NK-92 (cell line): ENCODE measurements around the gene STK4.
"Not testable (repeated sequence)": the region's sequence is repeated elsewhere in the genome, so short reads cannot be mapped to it uniquely, and the experiment has no call there.

Experiments
- DNase-seq: peaks from one replicate; lab custom pipeline; 2025; ENCODE audit not compliant: unreplicated experiment; lab: John Stamatoyannopoulos, UW

The STK4 gene

DNA sequence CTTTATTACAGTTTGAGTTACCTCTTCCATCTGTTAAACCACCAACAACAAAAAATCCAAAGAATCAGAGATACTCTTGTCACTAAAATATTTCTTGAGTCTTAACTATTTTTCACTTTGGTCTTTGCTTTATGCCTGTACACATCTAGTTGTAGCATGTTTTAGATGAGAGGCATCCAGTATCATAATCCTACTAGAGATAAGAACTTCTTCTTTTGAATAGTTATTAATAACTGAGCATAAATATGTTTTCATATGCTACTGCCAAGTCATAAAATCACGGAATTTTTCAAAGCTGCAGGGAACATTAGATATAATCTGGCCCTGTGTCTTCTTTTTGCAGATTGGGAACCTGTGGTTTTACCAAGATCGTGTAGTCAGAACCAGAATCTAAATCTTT is 55.3 kb downstream of the STK4 start:
- no peak for DNase-seq

GRCh38 chr20:45023140-45023539 is 56.8 kb downstream of the STK4 start:
- DNase-seq, result not testable (repeated sequence)

- DNase-seq, result no peak
Measured at GRCh38 chr20:45028424-45029136, 62.3 kb downstream of the STK4 start.

GRCh38 chr20:45029884-45030283 is 63.6 kb downstream of the STK4 start:
- no peak for DNase-seq

- DNase-seq, result no peak
Measured at GRCh38 chr20:45032276-45032675, 66.0 kb downstream of the STK4 start.

GRCh38 chr20:45032781-45033180 is 66.5 kb downstream of the STK4 start:
- no peak for DNase-seq

DNA sequence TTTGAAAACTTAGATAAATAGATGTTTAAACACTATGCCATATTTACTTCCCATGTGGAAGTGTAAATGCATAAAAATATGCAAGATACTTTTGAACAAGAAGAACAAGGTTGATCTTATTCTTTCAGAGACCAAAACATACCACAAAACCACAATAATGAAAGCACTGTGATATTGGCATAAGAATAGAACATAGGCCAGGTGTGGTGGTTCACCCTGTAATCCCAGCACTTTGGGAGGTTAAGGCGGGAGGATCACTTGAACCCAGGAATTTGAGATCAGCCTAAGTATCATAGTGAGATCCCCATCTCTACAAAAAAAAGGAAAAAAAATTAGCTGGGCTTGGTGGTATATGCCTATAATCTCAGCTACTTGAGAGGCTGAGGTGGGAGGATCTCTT is 68.1 kb downstream of the STK4 start:
- DNase-seq, result no peak

GRCh38 chr20:45036044-45036755 is 69.9 kb downstream of the STK4 start:
- DNase-seq, result no peak

GRCh38 chr20:45037050-45037449 is 70.7 kb downstream of the STK4 start:
- no peak for DNase-seq

GRCh38 chr20:45037635-45038034 is 71.3 kb downstream of the STK4 start:
- DNase-seq, result no peak

- no peak for DNase-seq
Measured at GRCh38 chr20:45038745-45039474, 72.6 kb downstream of the STK4 start.

DNA sequence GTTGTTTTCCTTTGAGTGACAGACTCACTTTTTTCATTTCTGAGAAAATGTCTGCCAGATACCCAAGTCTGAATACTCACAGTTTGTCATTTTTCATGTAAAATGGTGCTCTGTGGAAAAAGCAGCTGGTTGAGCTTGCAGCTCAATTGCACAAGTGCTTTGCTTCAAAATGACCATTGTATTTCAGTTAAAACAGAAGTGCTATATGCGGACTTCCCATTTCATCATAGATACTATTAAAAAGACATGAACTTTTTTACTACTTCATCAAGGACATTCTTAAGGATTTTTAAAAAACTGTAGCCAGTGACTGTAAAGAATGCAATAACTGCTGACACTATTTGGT is 73.1 kb downstream of the STK4 start:
- DNase-seq, result no peak

DNA sequence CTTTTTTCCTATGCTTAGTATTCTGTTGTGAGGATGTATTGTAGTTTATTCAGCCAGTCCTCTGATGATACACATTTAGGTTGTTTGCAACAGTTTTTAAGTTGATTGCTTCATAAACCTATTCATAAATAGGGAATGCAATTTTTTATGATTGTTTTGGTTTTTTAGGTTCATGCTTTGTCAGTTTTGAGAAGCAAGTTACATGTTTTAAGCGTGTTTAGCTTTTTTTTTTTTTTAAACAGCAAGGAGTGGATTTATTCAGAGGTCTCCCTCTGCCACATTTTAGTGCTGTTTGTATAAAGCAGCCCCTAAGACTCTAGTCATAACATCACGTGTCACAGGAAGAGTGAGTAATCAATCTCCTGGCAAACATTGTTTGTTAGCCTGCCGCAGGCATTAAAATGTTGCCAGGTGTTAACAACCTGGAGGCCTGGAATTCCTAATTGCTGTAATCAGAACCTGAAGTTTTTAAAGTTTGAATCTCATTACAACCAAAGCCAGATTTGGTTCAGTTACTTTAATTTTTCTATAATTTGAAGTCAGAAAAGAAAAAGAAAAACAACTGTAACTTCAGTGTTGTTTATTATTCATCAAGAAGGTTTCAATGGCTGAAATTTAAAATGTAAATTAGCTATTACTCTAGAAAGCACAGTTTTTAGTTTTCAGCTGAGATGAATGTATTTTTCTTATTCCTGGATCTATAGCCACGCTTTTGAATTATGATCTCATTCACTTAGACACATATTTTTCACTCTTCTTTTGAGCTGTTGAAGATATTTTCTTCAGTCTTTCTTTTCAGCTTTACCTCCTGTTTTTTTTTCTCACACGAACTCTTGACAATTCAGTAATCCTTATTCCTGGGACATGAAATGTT is 75.4 kb downstream of the STK4 start:
- DNase-seq, result no peak

DNA sequence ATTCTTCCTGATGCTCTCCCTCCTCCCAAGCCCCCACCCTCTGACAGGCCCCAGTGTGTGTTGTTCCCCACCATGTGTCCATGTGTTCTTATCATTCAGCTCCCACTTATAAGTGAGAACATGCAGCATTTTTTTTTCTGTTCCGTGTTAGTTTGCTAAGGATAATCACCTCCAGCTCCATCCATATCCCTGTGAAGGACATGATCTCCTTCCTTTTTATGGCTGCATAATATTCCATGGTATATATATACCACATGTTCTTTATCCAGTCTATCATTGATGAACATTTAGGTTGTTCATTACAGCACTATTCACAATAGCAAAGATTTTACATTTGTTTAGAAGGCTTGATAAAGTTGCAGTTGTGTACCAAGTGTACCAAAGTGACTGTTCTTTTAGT is 76.7 kb downstream of the STK4 start:
- no peak for DNase-seq

- DNase-seq, result no peak
Measured at GRCh38 chr20:45044084-45044573, 77.8 kb downstream of the STK4 start.

DNA sequence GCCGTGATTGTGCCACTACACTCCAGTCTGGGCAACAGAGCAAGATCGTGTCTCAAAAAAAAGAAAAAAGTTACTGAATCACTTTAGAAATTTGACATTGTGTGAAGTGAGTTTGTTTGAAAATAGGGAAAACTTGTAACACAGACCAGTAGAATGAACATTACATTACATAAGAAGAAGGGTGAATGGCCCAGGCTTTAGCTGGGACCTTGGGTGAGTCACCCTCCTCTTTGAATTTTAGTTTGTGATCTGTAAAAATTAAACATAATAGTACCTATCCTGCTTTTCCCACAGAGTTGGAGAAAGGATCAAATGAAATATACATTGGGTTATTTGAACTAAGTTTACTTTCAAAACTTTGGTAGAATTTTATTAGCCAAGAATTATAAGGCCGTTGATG is 78.3 kb downstream of the STK4 start:
- DNase-seq, result no peak

- DNase-seq, result no peak
Measured at GRCh38 chr20:45047581-45048119, 81.3 kb downstream of the STK4 start.

- no peak for DNase-seq
Measured at GRCh38 chr20:45049438-45049837, 83.1 kb downstream of the STK4 start.

GRCh38 chr20:45049904-45050471 is 83.7 kb downstream of the STK4 start:
- DNase-seq, result no peak
